HUES6 (cell line): ENCODE data around the gene SDC4.
A peak's percentile ranks its signal among the peaks of the same experiment; 100 is the strongest.

Source experiments
- H3K27ac ChIP-seq: 2 replicates; pipeline ENCODE4 v1.7.0; 2013; ENCODE audit warnings: low read depth, mild to moderate bottlenecking, low read length, inconsistent platforms
- H3K27me3 ChIP-seq: 2 replicates; pipeline ENCODE4 v1.6.1; 2013; ENCODE audit warnings: low read length; ENCODE audit not compliant: control insufficient read depth, insufficient read depth
- H3K36me3 ChIP-seq: 2 replicates; pipeline ENCODE4 v1.6.1; 2013; ENCODE audit warnings: low read length; ENCODE audit not compliant: control insufficient read depth, insufficient read depth
- H3K4me1 ChIP-seq: 2 replicates; pipeline ENCODE4 v1.6.1; 2013; ENCODE audit warnings: low read length; ENCODE audit not compliant: control insufficient read depth, insufficient read depth
- H3K4me3 ChIP-seq: 2 replicates; pipeline ENCODE4 v1.5.1; 2013; ENCODE audit warnings: low read depth, low read length
- H3K9ac ChIP-seq: one replicate; pipeline ENCODE4 v1.6.1; 2013; ENCODE audit warnings: mild to moderate bottlenecking, low read length
- H3K9me3 ChIP-seq: 2 replicates; pipeline ENCODE4 v1.6.1; 2013; ENCODE audit warnings: low read depth, low read length; ENCODE audit not compliant: control insufficient read depth, insufficient read depth

The SDC4 gene

GRCh38 chr20:45315672-45316071, 32.6 kb downstream of the SDC4 start:
- Histone ChIP-seq H3K4me1 (no peaks in the 10 kb centered on the region), H3K27me3 (peaks cover 16% of the 10 kb centered on the region; the same call in 1 of the 2 replicates), H3K9ac (no peak overlapping the region), H3K4me3 (no peak overlapping the region), H3K36me3 (no peaks in the 10 kb centered on the region), H3K9me3 (no peaks in the 10 kb centered on the region), H3K27ac (no peak overlapping the region)

GRCh38 chr20:45313943-45314342, 34.3 kb downstream of the SDC4 start:
- Histone ChIP-seq H3K27me3 (peaks cover 18% of the 10 kb centered on the region; the same call in 1 of the 2 replicates), H3K9me3 (no peaks in the 10 kb centered on the region), H3K9ac (no peak overlapping the region), H3K4me3 (no peak overlapping the region), H3K27ac (no peak overlapping the region), H3K4me1 (no peaks in the 10 kb centered on the region), H3K36me3 (no peaks in the 10 kb centered on the region)

- Histone ChIP-seq H3K4me3 (no peak overlapping the region), H3K27ac (no peak overlapping the region), H3K4me1 (peaks cover 4% of the 10 kb centered on the region; the same call in 1 of the 2 replicates), H3K36me3 (no peaks in the 10 kb centered on the region), H3K27me3 (peaks cover 18% of the 10 kb centered on the region; the same call in 1 of the 2 replicates), H3K9me3 (no peaks in the 10 kb centered on the region), H3K9ac (no peak overlapping the region)
Measured at GRCh38 chr20:45313065-45313695, 35.0 kb downstream of the SDC4 start.

GRCh38 chr20:45312241-45312640, 36.0 kb downstream of the SDC4 start:
- peaks cover 6% of the 10 kb centered on the region; the same call in 1 of the 2 replicates for H3K4me1 ChIP-seq
- no peak overlapping the region for H3K27ac ChIP-seq
- no peaks in the 10 kb centered on the region for H3K9me3 ChIP-seq
- peaks cover 18% of the 10 kb centered on the region; the same call in 1 of the 2 replicates for H3K27me3 ChIP-seq
- no peak overlapping the region for H3K9ac ChIP-seq
- no peak overlapping the region for H3K4me3 ChIP-seq
- no peaks in the 10 kb centered on the region for H3K36me3 ChIP-seq

- no peaks in the 10 kb centered on the region for H3K9me3 ChIP-seq
- no peak overlapping the region for H3K27ac ChIP-seq
- H3K36me3 ChIP-seq: no peaks in the 10 kb centered on the region
- peaks cover 18% of the 10 kb centered on the region; the same call in 1 of the 2 replicates for H3K27me3 ChIP-seq
- peaks cover 6% of the 10 kb centered on the region; the same call in 1 of the 2 replicates for H3K4me1 ChIP-seq
- peak overlapping the region; percentile 36; the same call in 1 of the 2 replicates for H3K4me3 ChIP-seq
- no peak overlapping the region for H3K9ac ChIP-seq
Measured at GRCh38 chr20:45311589-45312211, 36.5 kb downstream of the SDC4 start.

GRCh38 chr20:45309075-45309474, 39.1 kb downstream of the SDC4 start:
- Histone ChIP-seq H3K36me3 (no peaks in the 10 kb centered on the region), H3K27ac (no peak overlapping the region), H3K4me1 (peaks cover 6% of the 10 kb centered on the region; the same call in 1 of the 2 replicates), H3K9me3 (no peaks in the 10 kb centered on the region), H3K27me3 (peaks cover 18% of the 10 kb centered on the region; the same call in 1 of the 2 replicates), H3K4me3 (no peak overlapping the region), H3K9ac (no peak overlapping the region)

GRCh38 chr20:45308117-45308778, 40.0 kb downstream of the SDC4 start, which contains the start of gene MATN4:
Gene MATN4, minus strand, starts transcription at chr20:45308299. Its CDS starts 2,717 bp downstream, at chr20:45305582.
- Histone ChIP-seq H3K4me1 (peaks cover 6% of the 10 kb centered on the region; the same call in 1 of the 2 replicates), H3K9me3 (no peaks in the 10 kb centered on the region), H3K4me3 (no peak within 1 kb of the TSS), H3K9ac (no peak within 1 kb of the TSS), H3K36me3 (no peaks in the 10 kb centered on the region), H3K27ac (no peak within 1 kb of the TSS), H3K27me3 (peaks cover 18% of the 10 kb centered on the region; the same call in 1 of the 2 replicates)

- no peaks in the 10 kb centered on the region for H3K9me3 ChIP-seq
- peaks cover 6% of the 10 kb centered on the region; the same call in 1 of the 2 replicates for H3K4me1 ChIP-seq
- H3K4me3 ChIP-seq: no peak overlapping the region
- H3K36me3 ChIP-seq: no peaks in the 10 kb centered on the region
- H3K27me3 ChIP-seq: peaks cover 16% of the 10 kb centered on the region; the same call in 1 of the 2 replicates
- H3K27ac ChIP-seq: no peak overlapping the region
- no peak overlapping the region for H3K9ac ChIP-seq
Measured at GRCh38 chr20:45307076-45307640, 41.1 kb downstream of the SDC4 start.

GRCh38 chr20:45306431-45306982, 41.7 kb downstream of the SDC4 start, which contains the start of gene RBPJL:
Gene RBPJL, plus strand, starts transcription at chr20:45306840. Its CDS starts 83 bp downstream, at chr20:45306923.
- Histone ChIP-seq H3K36me3 (no peaks in the 10 kb centered on the region), H3K4me3 (peak within 1 kb of the TSS; percentile 35), H3K27ac (no peak within 1 kb of the TSS), H3K4me1 (peaks cover 6% of the 10 kb centered on the region; the same call in 1 of the 2 replicates), H3K27me3 (peaks cover 12% of the 10 kb centered on the region; the same call in 1 of the 2 replicates), H3K9me3 (no peaks in the 10 kb centered on the region), H3K9ac (no peak within 1 kb of the TSS)

GRCh38 chr20:45305262-45305661, 43.0 kb downstream of the SDC4 start:
- Histone ChIP-seq H3K27me3 (peaks cover 5% of the 10 kb centered on the region; the same call in 1 of the 2 replicates), H3K4me1 (peaks cover 14% of the 10 kb centered on the region)

More at GRCh38 chr20:45305262-45305661, 43.0 kb downstream of the SDC4 start:
- Histone ChIP-seq H3K9me3 (no peaks in the 10 kb centered on the region), H3K9ac (no peak overlapping the region), H3K4me3 (no peak overlapping the region), H3K36me3 (no peaks in the 10 kb centered on the region), H3K27ac (no peak overlapping the region)
